Head of caudate nucleus (tissue), 42 donors: ENCODE data around the gene CLCN4.
A peak's percentile ranks its signal among the peaks of the same experiment; 100 is the strongest.

Source experiments
- DNase-seq, 42 donors: peaks; one replicate each; pipeline versions ENCODE4 v3.0.0 to v3.0.0-alpha.2; 2020 to 2021; ENCODE audit warnings: mixed read lengths in 7 of 42
- intact Hi-C: fragments of 100-400 bp; cut with DNase I; formaldehyde crosslinking; loops from one replicate; pipeline ENCODE4 v1.15.0; 2022

Gene CLCN4

DNA sequence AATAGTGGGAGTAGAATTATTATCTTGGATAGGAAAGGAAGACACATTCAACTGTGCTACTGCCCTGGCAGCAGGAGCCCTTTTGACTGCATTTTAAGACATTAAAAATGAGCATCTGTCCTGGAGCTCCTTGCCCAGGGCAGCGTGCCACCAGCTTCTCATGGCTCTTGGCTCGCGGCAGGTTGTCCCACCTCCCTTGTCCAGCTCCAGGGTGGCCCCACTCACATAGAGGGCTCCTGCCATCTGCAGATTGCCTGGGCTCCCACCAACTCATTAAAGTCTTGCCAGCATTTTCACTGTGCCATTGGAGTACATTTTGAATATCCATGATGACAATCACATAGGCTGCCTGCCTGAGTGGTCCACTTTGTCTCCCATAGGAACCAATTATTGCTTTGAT is 27.0 kb downstream of the CLCN4 start:
- no peak for DNase-seq
- intact Hi-C loops, result loop anchor here (10.0 kb wide), 2 partner anchors 451 to 951 kb away; no protein-coding TSS in a partner anchor

DNA sequence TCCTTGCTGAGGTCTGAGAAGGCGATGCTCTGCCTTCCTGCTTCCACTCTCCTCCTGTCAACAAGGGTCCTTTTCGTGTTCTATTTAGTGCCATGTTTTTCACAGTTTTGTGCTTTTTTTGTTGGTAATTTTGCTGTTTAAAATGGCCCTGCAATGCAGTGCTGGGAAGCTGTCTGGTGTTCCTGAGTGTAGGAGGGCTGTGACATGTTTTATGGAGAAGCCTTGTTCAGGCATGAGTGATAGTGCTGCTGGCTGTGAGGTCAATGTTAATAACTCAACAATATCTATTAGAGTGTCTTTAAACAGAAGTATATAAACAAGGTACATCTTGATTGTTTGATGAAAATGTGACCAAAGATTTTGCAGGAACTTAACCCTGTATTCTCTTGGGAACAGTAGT is 27.6 kb downstream of the CLCN4 start:
- no peak for DNase-seq
- intact Hi-C loops, result loop anchor here (10.0 kb wide), 2 partner anchors 450 to 950 kb away; no protein-coding TSS in a partner anchor

DNA sequence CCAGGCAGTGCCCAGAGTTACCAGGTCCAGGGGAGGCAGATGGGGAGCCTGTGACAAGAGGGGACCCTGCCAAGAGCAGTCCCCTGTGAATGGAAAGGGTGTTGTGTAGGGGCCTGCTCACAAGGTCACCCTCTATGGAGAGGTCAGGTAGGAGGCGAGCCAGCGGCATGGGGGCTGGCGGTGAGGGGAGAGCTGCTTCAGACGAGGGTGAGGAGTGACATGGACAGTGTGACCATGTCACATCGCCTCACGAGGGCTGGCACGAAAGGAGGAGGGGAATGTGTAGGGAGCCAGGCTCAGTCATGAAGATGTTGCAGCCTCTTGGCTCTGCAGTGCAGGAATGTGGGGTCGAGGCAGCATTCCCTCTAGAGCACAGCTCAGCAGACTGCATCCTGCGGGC is 29.6 kb downstream of the CLCN4 start:
- intact Hi-C loops, result loop anchor here (5.0 to 10.0 kb wide), 3 partner anchors 448 to 948 kb away; no protein-coding TSS in a partner anchor

DNA sequence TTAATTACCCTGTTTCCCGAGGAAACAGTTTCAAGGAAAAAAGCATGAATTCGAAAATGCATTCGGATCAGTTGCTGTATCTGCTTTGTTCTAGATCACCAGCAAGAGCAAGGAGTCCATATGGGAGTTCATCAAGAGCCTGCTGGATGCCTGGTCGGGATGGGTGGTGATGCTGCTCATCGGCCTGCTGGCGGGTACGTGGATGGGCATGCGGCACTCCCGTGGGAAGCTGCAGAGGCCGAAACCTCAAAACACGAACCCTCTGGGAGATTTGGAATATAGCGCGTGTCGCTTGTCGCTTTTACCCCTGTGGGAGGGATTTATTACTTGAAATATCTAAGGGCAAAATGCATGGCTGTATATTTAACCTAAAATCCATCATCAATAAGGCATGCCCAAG is 30.6 kb downstream of the CLCN4 start:
- intact Hi-C loops, result loop anchor here (5.0 to 10.0 kb wide), 3 partner anchors 447 to 947 kb away; no protein-coding TSS in a partner anchor
- DNase-seq, result no peak

More for the DNA sequence above, 29.6 kb downstream of the CLCN4 start:
- DNase-seq, result no peak

DNA sequence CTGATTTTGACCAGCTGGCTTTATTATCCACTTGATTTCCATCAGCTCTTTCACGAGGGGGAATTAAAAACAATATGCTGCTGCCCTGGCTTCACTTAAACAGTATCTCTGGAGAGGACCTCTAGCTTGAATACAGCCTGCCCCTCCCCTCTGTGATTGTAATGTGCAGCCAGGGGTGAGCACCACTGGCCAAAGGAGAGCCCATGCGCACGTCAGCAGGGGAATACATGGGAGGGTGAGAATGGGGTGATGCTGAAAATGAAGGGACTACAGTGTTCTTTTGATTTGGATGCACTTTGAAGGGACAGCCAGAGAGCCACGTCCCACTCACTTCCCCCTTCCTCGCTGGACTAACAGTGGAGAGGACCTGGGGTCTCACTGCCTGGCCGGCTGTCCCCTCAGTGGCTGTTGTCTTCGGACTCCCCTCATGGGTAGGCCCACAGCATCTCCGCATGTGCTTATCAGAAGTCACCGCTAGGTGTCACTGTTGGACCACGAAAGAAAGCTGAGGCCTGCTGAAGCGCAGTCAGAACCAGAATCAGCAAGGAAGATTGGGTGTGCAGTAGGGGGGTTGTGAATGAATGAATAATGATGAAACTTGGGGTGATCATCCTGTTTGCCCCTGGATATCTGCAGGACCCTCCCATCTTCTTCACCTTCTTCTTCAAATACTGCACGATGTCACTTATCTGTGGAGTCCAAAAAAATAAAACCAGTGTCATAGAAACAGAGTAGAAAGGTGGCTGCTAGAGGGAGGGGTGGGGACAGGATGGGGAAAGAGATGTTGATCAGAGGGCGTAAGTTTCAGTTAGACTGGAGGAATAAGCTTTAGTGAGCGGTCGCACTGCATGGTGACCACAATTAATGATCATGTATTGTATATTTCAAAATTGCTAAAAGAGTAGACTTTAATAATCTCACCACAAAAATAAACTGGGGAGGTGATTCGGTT is 32.8 kb downstream of the CLCN4 start:
- intact Hi-C loops, result loop anchor here (5.0 to 10.0 kb wide), 4 partner anchors 425 to 945 kb away; no protein-coding TSS in a partner anchor

DNA sequence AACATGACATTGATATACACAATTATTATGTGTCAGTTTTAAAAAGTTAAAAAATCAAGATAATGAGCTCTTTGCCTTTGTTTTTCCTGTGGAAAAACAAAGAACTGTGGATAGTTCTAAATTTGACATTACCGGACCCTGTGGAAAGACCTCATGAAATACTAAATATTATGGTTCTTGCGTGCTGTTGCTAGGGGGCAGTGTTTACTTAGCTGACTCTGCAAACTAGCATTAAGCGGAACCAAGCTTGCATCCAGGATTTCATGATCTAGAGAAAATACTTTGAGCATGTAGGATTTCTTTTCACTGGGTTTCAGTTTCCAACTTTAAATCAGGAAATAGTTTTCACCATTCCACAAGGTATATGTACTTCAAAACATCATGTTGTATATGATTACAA is 33.6 kb downstream of the CLCN4 start:
- intact Hi-C loops, result loop anchor here (10.0 kb wide), 1 partner anchor 424 kb away; no protein-coding TSS in a partner anchor
- DNase-seq, result peak in 20 of 42 donors; percentile 30 to 72 (median 54)

More for the DNA sequence above, 32.8 kb downstream of the CLCN4 start:
- DNase-seq, result peak; percentile 46 to 92 (median 83)

DNA sequence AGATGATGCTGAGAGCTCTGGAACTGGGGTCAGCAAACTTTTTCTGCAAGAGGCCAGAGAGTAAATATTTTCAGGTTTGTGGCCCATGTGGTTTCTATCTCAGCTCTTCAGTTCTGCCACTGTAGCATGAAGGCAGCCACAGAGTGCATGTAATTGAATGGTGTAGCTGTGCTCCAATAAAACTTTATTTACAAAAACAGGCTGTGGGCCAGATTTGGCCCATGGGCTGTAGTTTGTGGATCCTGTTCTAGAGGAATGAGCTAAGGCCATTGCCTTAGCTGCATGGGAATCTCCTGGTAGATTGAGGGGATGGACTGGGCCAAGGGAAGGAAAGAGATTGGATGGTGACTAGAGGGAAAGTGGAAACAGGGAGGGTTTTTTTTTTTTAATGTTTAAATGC is 36.8 kb downstream of the CLCN4 start:
- DNase-seq, result no peak
- intact Hi-C loops, result loop anchor here (10.0 kb wide), 1 partner anchor 421 kb away; no protein-coding TSS in a partner anchor

DNA sequence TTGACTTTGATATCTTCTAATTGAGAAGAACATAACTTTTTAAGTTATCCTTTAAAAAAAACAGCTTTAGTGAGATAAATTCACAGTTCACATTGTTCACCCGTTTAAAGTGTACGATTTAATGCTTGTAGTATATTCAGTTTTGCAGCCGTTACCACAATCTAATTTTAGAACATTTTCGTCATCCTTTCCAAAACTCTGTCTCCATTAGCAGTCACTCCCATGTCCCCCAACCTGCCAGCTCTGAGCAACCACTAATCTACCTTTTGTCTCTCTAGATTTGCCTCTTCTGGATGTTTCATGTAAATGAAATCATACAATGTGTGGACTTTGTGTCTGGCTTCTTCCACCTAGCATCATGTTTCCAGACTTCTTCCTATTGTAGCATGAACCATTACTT is 38.6 kb downstream of the CLCN4 start:
- intact Hi-C loops, result loop anchor here (10.0 kb wide), 1 partner anchor 419 kb away; no protein-coding TSS in a partner anchor

DNA sequence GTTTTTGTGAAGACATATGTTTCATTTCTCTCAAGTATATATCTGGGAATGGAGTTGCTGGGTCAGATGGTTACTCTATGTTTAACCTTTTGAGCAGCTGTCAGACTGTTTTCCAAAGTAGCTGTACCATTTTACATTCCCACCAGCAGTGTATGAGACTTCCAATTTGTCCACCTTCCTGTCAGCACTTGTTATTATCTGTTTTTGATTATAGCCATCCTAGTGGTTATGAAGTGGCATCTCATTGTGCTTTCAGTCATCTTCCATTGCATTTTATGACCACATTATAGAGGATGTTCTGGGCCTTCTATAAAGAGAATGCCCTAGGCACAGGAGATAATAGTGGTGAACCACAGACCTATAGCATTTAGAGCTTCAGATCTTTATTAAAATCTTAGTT is 39.2 kb downstream of the CLCN4 start:
- intact Hi-C loops, result loop anchor here (10.0 kb wide), 1 partner anchor 419 kb away; no protein-coding TSS in a partner anchor
- no peak for DNase-seq

More for the DNA sequence above, 38.6 kb downstream of the CLCN4 start:
- DNase-seq, result no peak

DNA sequence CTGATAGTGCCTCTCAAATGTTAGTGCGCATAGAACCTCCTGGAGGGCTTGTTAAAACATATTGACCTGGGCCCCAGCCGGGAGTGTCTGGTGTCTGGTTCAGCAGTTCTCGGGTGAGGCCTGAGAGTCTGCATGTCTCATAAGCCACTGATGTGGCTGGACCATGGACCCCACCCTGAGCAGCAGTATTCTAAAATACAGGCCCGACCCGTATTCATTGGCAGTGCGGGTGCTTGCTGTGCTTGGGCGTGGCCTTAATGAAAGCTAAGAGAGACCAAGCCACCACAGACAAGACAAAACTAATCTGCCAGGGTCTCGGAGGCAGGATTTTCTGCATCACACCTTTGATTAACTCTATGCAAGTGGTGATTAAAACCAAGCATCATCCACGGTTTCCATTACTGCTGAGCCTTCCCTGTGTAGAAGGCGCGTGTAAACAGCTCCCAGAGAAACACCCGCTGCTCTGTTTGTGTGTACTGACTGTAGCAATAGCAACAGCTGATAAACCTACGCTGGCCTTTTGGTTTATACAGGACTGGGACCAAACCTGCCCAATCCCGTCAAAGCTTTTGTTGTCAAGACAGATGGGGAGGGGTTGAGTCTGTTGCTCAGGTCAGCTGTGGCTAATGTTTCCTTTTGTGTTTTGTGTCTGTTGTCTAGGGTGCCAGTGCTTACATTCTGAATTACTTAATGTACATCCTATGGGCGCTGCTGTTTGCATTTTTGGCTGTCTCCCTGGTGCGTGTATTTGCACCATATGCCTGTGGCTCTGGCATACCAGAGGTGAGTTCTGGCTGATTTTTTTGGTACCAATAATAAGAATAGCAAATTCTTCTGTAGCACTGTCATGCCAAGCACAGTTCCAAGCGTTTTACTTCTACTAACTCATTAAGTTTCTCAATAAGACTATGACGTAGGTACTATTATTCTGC is 40.8 kb downstream of the CLCN4 start:
- intact Hi-C loops, result loop anchor here (10.0 kb wide), 1 partner anchor 417 kb away; no protein-coding TSS in a partner anchor
- no peak for DNase-seq

DNA sequence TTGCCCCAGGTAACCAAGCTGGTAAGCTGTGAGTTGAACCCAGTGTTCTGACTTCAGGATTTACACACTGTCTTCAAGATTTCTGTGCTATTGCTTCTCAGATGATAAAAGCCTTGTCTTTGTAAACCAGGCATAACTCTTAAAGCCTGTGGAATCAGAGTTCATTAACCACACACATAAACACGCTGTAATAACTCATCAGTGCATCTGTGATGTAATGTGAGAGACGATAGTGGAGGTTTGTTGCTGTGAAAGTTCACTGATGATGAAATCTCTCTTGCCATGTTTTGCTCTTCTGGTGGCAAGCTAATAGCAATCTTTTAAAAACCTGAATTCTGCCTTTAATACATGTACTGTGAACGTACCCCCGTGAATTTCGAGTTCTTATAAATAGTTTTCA is 41.5 kb downstream of the CLCN4 start:
- DNase-seq, result no peak
- intact Hi-C loops, result loop anchor here (10.0 kb wide), 1 partner anchor 417 kb away; no protein-coding TSS in a partner anchor

DNA sequence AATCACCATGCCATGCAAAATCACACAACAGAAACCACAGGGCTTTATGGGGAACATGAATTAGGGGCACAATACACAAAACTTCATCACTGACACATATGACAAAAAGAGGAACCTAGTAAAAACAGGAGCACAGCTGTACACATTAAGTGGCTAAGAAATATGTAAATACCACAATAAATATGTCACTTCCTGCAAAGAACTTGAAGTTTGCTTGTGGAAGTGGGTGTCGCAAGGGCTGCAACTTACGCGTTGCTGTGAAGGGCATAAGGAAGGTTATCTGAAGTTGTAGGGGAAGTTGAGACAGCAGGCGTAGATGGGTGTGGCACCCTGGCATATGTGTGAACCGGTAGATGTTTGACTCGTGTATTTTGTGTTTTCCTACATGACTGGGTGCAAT is 42.4 kb downstream of the CLCN4 start:
- intact Hi-C loops, result loop anchor here (10.0 kb wide), 1 partner anchor 416 kb away; no protein-coding TSS in a partner anchor
- DNase-seq, result no peak

DNA sequence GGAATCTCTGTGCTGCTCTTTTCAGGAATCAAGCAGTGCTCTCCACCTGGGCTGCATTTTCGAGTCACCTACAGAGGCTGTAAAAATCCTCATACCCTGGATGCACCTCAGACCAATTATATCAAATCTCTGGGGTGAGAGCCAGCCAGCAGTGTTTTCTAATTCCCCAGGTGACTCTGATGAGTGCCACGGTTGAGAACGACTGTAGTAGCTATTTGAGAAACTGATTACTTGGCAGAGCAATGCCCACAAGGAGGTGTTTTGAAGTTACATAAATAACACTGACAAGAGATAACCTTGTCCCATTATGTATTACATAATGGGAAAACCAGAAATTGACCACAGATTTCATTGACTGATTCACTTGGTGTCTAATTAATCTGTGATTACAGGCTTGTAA is 46.8 kb downstream of the CLCN4 start:
- intact Hi-C loops, result no loop called here
- DNase-seq, result no peak

DNA sequence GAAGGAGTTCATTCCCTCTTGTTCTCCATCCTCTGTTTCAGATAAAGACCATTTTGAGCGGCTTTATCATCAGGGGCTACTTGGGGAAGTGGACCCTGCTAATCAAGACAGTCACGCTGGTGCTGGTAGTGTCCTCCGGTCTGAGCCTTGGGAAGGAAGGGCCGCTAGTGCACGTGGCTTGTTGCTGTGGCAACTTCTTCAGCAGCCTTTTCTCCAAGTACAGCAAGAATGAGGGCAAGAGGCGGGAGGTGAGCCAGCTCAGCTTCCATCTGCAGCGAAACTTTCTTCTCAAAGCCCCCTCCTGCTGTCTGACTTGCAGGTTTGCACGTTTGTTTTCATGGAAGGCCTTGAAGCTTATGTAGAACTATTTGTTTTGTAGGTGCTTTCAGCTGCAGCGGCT is 49.5 kb downstream of the CLCN4 start:
- peak in 9 of 42 donors; percentile 10 to 45 (median 22) for DNase-seq
- intact Hi-C loops, result no loop called here

DNA sequence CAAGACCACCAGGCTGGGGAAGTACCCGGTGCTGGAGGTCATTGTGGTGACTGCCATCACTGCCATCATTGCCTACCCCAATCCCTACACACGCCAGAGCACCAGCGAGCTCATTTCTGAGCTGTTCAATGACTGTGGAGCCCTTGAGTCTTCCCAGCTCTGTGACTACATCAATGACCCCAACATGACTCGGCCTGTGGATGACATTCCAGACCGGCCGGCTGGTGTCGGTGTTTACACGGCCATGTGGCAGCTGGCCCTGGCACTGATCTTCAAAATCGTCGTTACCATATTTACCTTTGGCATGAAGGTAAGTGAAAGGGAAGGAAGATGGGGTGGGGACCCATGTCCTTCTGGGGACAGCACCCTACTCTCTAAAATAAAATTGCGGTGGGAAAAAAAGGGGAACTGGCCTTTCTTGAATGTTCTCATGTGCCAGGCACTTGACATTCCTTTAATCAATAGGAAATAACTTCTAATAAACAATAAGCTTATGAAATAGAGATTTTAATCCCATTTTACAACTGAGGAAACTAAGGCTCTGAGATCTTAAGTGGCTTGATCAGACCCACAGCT is 51.6 kb downstream of the CLCN4 start:
- DNase-seq, result no peak
- intact Hi-C loops, result no loop called here

DNA sequence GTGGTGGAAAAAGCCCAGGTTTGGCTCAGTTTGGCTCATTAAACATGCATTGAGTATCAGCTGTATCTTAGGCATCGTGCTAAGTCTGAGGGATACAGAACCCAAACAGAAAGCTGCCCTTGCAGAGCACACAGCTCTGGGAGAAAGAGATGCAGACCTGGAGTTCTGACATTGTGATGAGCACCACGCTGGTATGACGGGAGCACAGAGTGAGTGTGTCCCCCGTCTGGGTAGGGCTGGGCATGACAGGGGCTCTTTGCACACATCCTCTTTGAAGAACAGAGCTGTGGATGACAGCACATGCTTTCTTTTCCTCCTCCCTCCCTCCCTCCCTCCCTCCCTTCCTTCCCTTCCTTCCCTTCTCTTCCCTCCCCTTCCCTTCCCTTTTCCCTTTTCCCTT is 52.2 kb downstream of the CLCN4 start:
- intact Hi-C loops, result no loop called here
- no peak for DNase-seq

DNA sequence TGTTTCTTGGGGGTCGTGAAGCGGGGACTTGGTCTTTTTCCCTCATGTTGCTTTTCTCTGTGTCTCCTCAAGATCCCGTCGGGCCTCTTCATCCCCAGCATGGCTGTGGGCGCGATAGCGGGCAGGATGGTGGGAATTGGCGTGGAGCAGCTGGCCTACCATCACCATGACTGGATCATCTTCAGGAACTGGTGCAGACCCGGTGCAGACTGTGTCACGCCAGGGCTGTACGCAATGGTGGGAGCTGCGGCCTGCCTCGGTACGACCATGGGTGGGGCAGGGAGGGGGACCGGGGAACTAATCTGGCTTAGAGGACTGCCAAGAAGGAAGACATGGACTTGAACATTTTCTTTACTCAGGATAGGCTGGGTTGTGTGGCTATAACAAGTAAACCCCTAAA is 55.6 kb downstream of the CLCN4 start:
- intact Hi-C loops, result no loop called here
- no peak for DNase-seq

DNA sequence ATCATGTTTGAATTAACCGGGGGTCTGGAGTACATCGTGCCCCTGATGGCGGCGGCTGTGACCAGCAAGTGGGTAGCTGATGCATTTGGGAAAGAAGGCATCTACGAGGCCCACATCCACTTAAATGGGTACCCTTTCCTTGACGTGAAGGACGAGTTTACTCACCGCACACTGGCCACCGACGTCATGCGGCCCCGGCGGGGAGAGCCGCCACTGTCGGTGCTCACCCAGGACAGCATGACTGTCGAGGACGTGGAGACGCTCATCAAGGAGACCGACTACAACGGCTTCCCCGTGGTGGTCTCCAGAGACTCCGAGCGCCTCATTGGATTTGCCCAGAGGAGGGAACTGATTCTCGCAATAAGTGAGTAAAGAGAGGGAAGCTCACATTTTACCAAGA is 56.9 kb downstream of the CLCN4 start:
- intact Hi-C loops, result no loop called here
- DNase-seq, result no peak

DNA sequence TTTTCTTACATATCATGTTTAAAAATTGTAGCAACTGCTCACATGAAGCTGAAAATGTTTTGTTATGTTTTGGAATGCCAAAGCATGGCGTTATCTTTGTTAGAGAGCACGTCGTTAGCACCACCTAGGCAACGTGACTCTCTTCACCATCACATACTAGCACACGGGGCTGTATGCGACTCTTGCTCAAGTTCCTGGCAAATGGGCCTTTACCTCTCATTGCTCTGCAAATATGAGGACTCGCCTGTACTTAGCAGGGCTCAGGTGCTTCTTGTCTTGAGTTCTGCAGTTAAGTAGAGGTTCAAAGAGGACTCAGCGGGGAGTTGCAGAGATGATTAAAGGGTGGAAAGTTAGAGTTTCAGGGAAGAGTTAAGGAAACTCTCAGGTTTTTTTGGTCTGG is 59.4 kb downstream of the CLCN4 start:
- no peak for DNase-seq
- intact Hi-C loops, result no loop called here
